PC-3 (cell line): ENCODE measurements around the gene GPR21. TPM values are rescaled to one million over a fixed set of nuclear protein-coding genes. Genes with fewer than 3 reads are reported as not detected.

Experiments used
- ATAC-seq: fragments of 200-7000 bp; cut with Tn5 transposase; 2 replicates; pipeline ENCODE4 v1.9.1; 2020; ENCODE audit warnings: mild to moderate bottlenecking, moderate library complexity
- BruUV-seq: library from RNA; stranded (reverse); fragments of 400-500 nt; replicated peaks from 2 replicates; lab custom pipeline; 2021; lab: Mats Ljungman, UMichigan
- CTCF ChIA-PET: fragments of 300-600 bp; sonication (Branson Sonifier 250); formaldehyde crosslinking; loops from one replicate; lab custom pipeline; 2022; ENCODE audit warnings: antibody characterized with exemption; lab: Charles Lee
- POLR2A ChIA-PET: fragments of 300-600 bp; sonication (Branson Sonifier 250); formaldehyde crosslinking; loops from one replicate; lab custom pipeline; 2022; ENCODE audit warnings: antibody characterized with exemption; ENCODE audit not compliant: unreplicated experiment; lab: Charles Lee
- DNase-seq: peaks from one replicate; pipeline ENCODE4 v3.0.0-alpha.2; 2015
- H2AFZ ChIP-seq: fragments of 300-600 bp; sonication (generic); 2 replicates; pipeline ENCODE4 v1.6.0; 2016; ENCODE audit warnings: antibody characterized with exemption, low read length
- H3F3A ChIP-seq: fragments of 300-600 bp; sonication (generic); one replicate; pipeline ENCODE4 v1.6.0; 2017; ENCODE audit warnings: antibody characterized with exemption, low read length, control low read depth, mild to moderate bottlenecking; ENCODE audit not compliant: unreplicated experiment
- H3K27ac ChIP-seq: fragments of 300-600 bp; sonication (generic); 2 replicates; pipeline ENCODE4 v1.5.1; 2016; ENCODE audit warnings: mild to moderate bottlenecking, low read length
- H3K27me3 ChIP-seq: fragments of 300-600 bp; sonication (generic); 2 replicates; pipeline ENCODE4 v1.6.1; 2016; ENCODE audit warnings: low read length, mixed read lengths
- H3K36me3 ChIP-seq: fragments of 300-600 bp; sonication (generic); 2 replicates; pipeline ENCODE4 v1.6.1; 2016; ENCODE audit warnings: low read depth, mixed run types, low read length, mixed read lengths
- H3K4me1 ChIP-seq: fragments of 300-600 bp; sonication (generic); 2 replicates; pipeline ENCODE4 v1.5.1; 2016; ENCODE audit warnings: low read length; ENCODE audit not compliant: insufficient read depth
- H3K4me2 ChIP-seq: fragments of 300-600 bp; sonication (generic); 2 replicates; pipeline ENCODE4 v1.6.0; 2016; ENCODE audit warnings: low read length
- H3K4me3 ChIP-seq: fragments of 300-600 bp; sonication (generic); 2 replicates; pipeline ENCODE4 v1.5.1; 2016; ENCODE audit warnings: mild to moderate bottlenecking, low read length, mixed read lengths
- H3K79me2 ChIP-seq: fragments of 300-600 bp; sonication (generic); 2 replicates; pipeline ENCODE4 v1.6.1; 2017; ENCODE audit warnings: low read length, mixed read lengths
- H3K9ac ChIP-seq: fragments of 300-600 bp; sonication (generic); 2 replicates; pipeline ENCODE4 v1.6.0; 2016; ENCODE audit warnings: mild to moderate bottlenecking, low read length
- H3K9me2 ChIP-seq: fragments of 300-600 bp; sonication (generic); replicated peaks from 2 replicates; pipeline ENCODE4 v1.6.1; 2016; ENCODE audit warnings: mixed run types, low read length, mixed read lengths
- H3K9me3 ChIP-seq: fragments of 300-600 bp; sonication (generic); 2 replicates; pipeline ENCODE4 v1.6.1; 2016; ENCODE audit warnings: low read length, mixed read lengths
- H4K20me1 ChIP-seq: fragments of 300-600 bp; sonication (generic); 2 replicates; pipeline ENCODE4 v1.6.1; 2016; ENCODE audit warnings: low read length, mixed read lengths
- CTCF ChIP-seq: fragments of 300-600 bp; sonication (generic); conservative IDR thresholded peaks from 2 replicates; pipeline ENCODE4 v1.5.1; 2017; ENCODE audit warnings: antibody characterized with exemption, low read depth, mild to moderate bottlenecking, low read length
- EZH2 ChIP-seq: fragments of 300-600 bp; sonication (generic); IDR thresholded peaks from one replicate; pipeline ENCODE4 v1.6.1; 2017; ENCODE audit warnings: antibody characterized with exemption, mild to moderate bottlenecking, low read length; ENCODE audit not compliant: unreplicated experiment
- EZH2phosphoT487 ChIP-seq: fragments of 300-600 bp; sonication (generic); IDR thresholded peaks from 2 replicates; pipeline ENCODE4 v1.6.1; 2018; ENCODE audit warnings: mild to moderate bottlenecking, antibody characterized with exemption, low read length, borderline replicate concordance
- intact Hi-C: fragments of 100-400 bp; cut with micrococcal nuclease; formaldehyde crosslinking; loops from 2 replicates; pipeline ENCODE4 v1.9.0; 2023
- total RNA-seq: library from RNA; depleted of rRNA; stranded (reverse); fragments of >200 nt; gene quantifications from 2 replicates; pipeline ENCODE4 v1.2.3, GENCODE V29; 2014

The GPR21 gene
- total RNA-seq, 1 experiment from 2014 or later = 0.15 TPM

- Histone ChIP-seq H3K27me3 (no peaks in the 10 kb centered on the region), H3K4me1 (no peaks in the 10 kb centered on the region), H3K9ac (no peak overlapping the region), H3K27ac (no peak overlapping the region), H2AFZ (no peak overlapping the region), H3F3A (no peaks in the 10 kb centered on the region), H3K9me2 (no peaks in the 10 kb centered on the region), H3K36me3 (no peaks in the 10 kb centered on the region; the same call in 1 of the 2 replicates), H4K20me1 (no peaks in the 10 kb centered on the region), H3K79me2 (no peaks in the 10 kb centered on the region), H3K4me2 (no peak overlapping the region), H3K9me3 (no peaks in the 10 kb centered on the region), H3K4me3 (no peak overlapping the region)
- no TSS peak for BruUV-seq
- ATAC-seq (no peak), DNase-seq (no peak)
- intact Hi-C loops = no loop called here
- ChIA-PET POLR2A (no interaction called here), CTCF (no interaction called here)
- TF ChIP-seq EZH2 (no peak), CTCF (no peak), EZH2phosphoT487 (no peak)
Observed at GRCh38 chr9:123040801-123041200, 7.3 kb downstream of the GPR21 start.

GRCh38 chr9:123041489-123041888 lies 8.0 kb downstream of the GPR21 start:
- Histone ChIP-seq H3F3A (no peaks in the 10 kb centered on the region), H3K27me3 (no peaks in the 10 kb centered on the region), H3K9me2 (no peaks in the 10 kb centered on the region), H3K4me2 (no peak overlapping the region), H3K9ac (no peak overlapping the region), H2AFZ (no peak overlapping the region), H3K36me3 (no peaks in the 10 kb centered on the region; the same call in 1 of the 2 replicates), H4K20me1 (no peaks in the 10 kb centered on the region), H3K4me1 (no peaks in the 10 kb centered on the region), H3K4me3 (no peak overlapping the region), H3K27ac (no peak overlapping the region), H3K9me3 (no peaks in the 10 kb centered on the region), H3K79me2 (no peaks in the 10 kb centered on the region)
- no TSS peak for BruUV-seq
- no peak for TF ChIP-seq CTCF
- no peak for TF ChIP-seq EZH2phosphoT487
- TF ChIP-seq EZH2 = no peak
- intact Hi-C loops = no loop called here
- DNase-seq (no peak), ATAC-seq (no peak)
- ChIA-PET POLR2A (no interaction called here), CTCF (no interaction called here)

GRCh38 chr9:123043081-123043939 lies 9.8 kb downstream of the GPR21 start:
- Histone ChIP-seq H3K79me2 (no peaks in the 10 kb centered on the region), H2AFZ (no peak overlapping the region), H3K36me3 (no peaks in the 10 kb centered on the region; the same call in 1 of the 2 replicates), H3K27ac (no peak overlapping the region), H3K9me2 (no peaks in the 10 kb centered on the region), H3K4me3 (no peak overlapping the region), H4K20me1 (no peaks in the 10 kb centered on the region), H3K4me1 (no peaks in the 10 kb centered on the region), H3K27me3 (no peaks in the 10 kb centered on the region), H3K9ac (no peak overlapping the region), H3K9me3 (no peaks in the 10 kb centered on the region), H3K4me2 (no peak overlapping the region), H3F3A (no peaks in the 10 kb centered on the region)
- DNase-seq (no peak), ATAC-seq (no peak)
- POLR2A ChIA-PET = interaction anchor here (0.6 kb wide), 1 partner anchor 120 kb away, joined by 4 read pairs; no protein-coding TSS in a partner anchor
- no TSS peak for BruUV-seq
- CTCF ChIA-PET = no interaction called here
- TF ChIP-seq EZH2 = no peak
- no peak for TF ChIP-seq CTCF
- TF ChIP-seq EZH2phosphoT487 = no peak
- intact Hi-C loops = no loop called here
